GM12878 (cell line): Measurements from ENCODE around the gene DDX49. TPM values are rescaled to one million over a fixed set of nuclear protein-coding genes. Genes with fewer than 3 reads are reported as not detected.

Experiments used
- CBX3 ChIP-seq: fragments of 200-600 bp; sonication (generic); IDR thresholded peaks from 2 replicates; pipeline ENCODE4 v1.6.1; 2016; ENCODE audit warnings: low read depth, borderline replicate concordance
- CEBPB ChIP-seq, 2 experiments: fragments of 150-350 bp in 1 of 2; IDR thresholded peaks; 2 replicates each; pipeline ENCODE4 v1.6.1; 2012 to 2014; ENCODE audit warnings: low read depth in 2 of 2, low read length in 2 of 2, borderline replicate concordance in 1 of 2, inconsistent platforms in 1 of 2
- CREM ChIP-seq: IDR thresholded peaks from 2 replicates; pipeline ENCODE4 v1.6.1; 2014; ENCODE audit warnings: antibody characterized with exemption, low read depth
- DPF2 ChIP-seq: fragments of 450-650 bp; IDR thresholded peaks from 2 replicates; pipeline ENCODE4 v1.6.1; 2017; ENCODE audit warnings: mild to moderate bottlenecking
- GABPA ChIP-seq: IDR thresholded peaks from 2 replicates; pipeline ENCODE4 v1.6.1; 2014; ENCODE audit warnings: antibody characterized with exemption, low read depth, mild to moderate bottlenecking, inconsistent platforms
- KAT2A ChIP-seq: conservative IDR thresholded peaks from 2 replicates; pipeline ENCODE4 v1.6.1; 2011; ENCODE audit warnings: low read depth, low read length; ENCODE audit not compliant: control insufficient read depth
- NFXL1 ChIP-seq: fragments of 450-650 bp; IDR thresholded peaks from 2 replicates; pipeline ENCODE4 v1.6.1; 2017; ENCODE audit warnings: antibody characterized with exemption, mild to moderate bottlenecking, borderline replicate concordance
- NFYB ChIP-seq: IDR thresholded peaks from 2 replicates; pipeline ENCODE4 v1.6.1; 2011; ENCODE audit warnings: low read depth, mild to moderate bottlenecking, low read length, improper control_type of control experiment, moderate library complexity; ENCODE audit not compliant: insufficient read depth
- NR2C2 ChIP-seq: IDR thresholded peaks from 2 replicates; pipeline ENCODE4 v1.6.1; 2011; ENCODE audit warnings: borderline replicate concordance, low read depth; ENCODE audit not compliant: control insufficient read depth, insufficient read length
- RBBP5 ChIP-seq: fragments of 200-600 bp; sonication (generic); conservative IDR thresholded peaks from 2 replicates; pipeline ENCODE4 v1.6.1; 2016
- SIX5 ChIP-seq: IDR thresholded peaks from 2 replicates; pipeline ENCODE4 v1.6.1; 2011; ENCODE audit warnings: mild to moderate bottlenecking, low read depth, low read length, moderate library complexity; ENCODE audit not compliant: severe bottlenecking
- SREBF2 ChIP-seq: IDR thresholded peaks from 2 replicates; pipeline ENCODE4 v1.6.1; 2012; ENCODE audit warnings: mild to moderate bottlenecking, low read length
- SRF ChIP-seq, 2 experiments: IDR thresholded peaks; 2 replicates each; pipeline ENCODE4 v1.6.1; 2011; ENCODE audit warnings: low read depth in 2 of 2, low read length in 2 of 2, mild to moderate bottlenecking in 1 of 2, moderate library complexity in 1 of 2
- SUZ12 ChIP-seq: fragments of 200-600 bp; sonication (generic); IDR thresholded peaks from one replicate; pipeline ENCODE4 v1.6.1; 2018; ENCODE audit warnings: antibody characterized with exemption, mild to moderate bottlenecking; ENCODE audit not compliant: unreplicated experiment
- TCF3 ChIP-seq: IDR thresholded peaks from 2 replicates; pipeline ENCODE4 v1.6.1; 2012; ENCODE audit warnings: low read depth, mild to moderate bottlenecking, low read length, borderline replicate concordance; ENCODE audit not compliant: insufficient read depth
- YBX1 ChIP-seq: fragments of 450-650 bp; IDR thresholded peaks from 2 replicates; pipeline ENCODE4 v1.6.1; 2016; ENCODE audit warnings: antibody characterized with exemption
- polyA plus RNA-seq, 11 experiments: library from polyadenylated mRNA; depleted of rRNA in 4 of 11; unstranded in 6 of 11; stranded (reverse) in 5 of 11; fragments of >200 nt; fragmentation: Nextera tagmentation in 4 of 11; fragmentation: Illumina TruSeq in 1 of 11; extraction: Ambion mirVana in 4 of 11; extraction: Trizol in 1 of 11; gene quantifications; 1 replicate in 1 of 11; 2 replicates in 10 of 11; pipeline versions ENCODE4 v1.2.1 to v1.2.3, GENCODE V29; 2011 to 2016; ENCODE audit warnings: inconsistent platforms in 2 of 11, missing spikeins in 2 of 11, low read depth in 1 of 11
- total RNA-seq, 4 experiments: library from RNA; depleted of rRNA in 3 of 4; stranded (reverse); fragments of >200 nt in 3 of 4; fragmentation: Illumina TruSeq in 1 of 4; extraction: Trizol in 1 of 4; gene quantifications; 2 replicates each; pipeline versions ENCODE4 v1.2.1 to v1.2.3, GENCODE V29; 2013 to 2021
- TF ChIP-seq, protein P1 (sequence below): IDR thresholded peaks from 2 replicates; pipeline ENCODE4 v1.6.1; 2011; ENCODE audit warnings: borderline replicate concordance, low read depth, mild to moderate bottlenecking, moderate library complexity, low read length; ENCODE audit not compliant: insufficient read depth, poor library complexity, severe bottlenecking
- TF ChIP-seq, protein P2 (sequence below): IDR thresholded peaks from 2 replicates; pipeline ENCODE4 v1.6.1; 2012; ENCODE audit warnings: low read depth, low read length, improper control_type of control experiment
- TF ChIP-seq, protein P3 (sequence below): fragments of 450-650 bp; IDR thresholded peaks from 2 replicates; pipeline ENCODE4 v1.6.1; 2017; ENCODE audit warnings: mild to moderate bottlenecking

The DDX49 gene
- total and polyA plus RNA-seq, 10 of the 15 experiments (the other 5 are each of a cell fraction or from before 2014, with no cell fraction given): 0.58 to 102 (median 48.1) TPM

DNA sequence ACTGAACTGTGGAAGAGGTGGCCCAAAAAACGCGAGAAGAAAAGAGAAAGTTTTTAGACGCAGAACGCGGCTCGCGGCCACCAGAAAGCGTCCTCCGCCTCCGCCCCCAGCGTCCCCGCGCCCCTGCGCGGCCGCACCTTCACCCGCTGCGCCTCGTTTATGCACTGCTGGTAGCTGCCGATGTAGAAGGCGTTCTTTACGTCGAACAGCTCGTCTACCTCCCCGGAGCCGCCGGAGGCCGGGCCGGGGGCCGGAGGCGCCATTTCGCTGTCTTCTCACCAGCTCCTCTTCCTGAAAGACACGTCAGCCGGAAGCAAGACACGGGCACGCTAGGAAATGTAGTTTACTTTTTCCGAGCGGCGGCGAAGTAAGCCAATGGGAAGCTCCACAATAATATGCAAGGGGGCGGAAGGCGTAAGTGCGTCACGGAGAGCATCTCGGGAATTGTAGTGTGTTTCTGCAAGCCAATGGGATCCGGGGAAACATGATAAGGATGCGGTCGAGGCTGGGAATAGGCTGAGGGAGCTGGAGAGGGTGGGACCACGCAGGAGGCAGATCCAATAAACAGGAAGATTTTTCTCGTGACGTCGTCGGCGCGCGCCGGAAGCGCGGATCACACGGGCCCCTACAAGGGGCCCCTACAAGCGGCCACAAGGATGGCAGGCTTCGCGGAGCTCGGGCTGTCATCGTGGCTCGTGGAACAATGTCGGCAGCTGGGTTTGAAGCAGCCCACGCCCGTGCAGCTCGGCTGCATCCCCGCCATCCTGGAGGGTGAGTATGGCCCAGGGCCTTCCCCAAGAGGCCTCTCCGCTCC, at the start of gene DDX49, which contains the start of gene COPE (continued):
- TF ChIP-seq, protein P1, sequence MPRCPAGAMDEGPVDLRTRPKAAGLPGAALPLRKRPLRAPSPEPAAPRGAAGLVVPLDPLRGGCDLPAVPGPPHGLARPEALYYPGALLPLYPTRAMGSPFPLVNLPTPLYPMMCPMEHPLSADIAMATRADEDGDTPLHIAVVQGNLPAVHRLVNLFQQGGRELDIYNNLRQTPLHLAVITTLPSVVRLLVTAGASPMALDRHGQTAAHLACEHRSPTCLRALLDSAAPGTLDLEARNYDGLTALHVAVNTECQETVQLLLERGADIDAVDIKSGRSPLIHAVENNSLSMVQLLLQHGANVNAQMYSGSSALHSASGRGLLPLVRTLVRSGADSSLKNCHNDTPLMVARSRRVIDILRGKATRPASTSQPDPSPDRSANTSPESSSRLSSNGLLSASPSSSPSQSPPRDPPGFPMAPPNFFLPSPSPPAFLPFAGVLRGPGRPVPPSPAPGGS: no peak
- no peak for TF ChIP-seq NR2C2
- TF ChIP-seq, protein P2, sequence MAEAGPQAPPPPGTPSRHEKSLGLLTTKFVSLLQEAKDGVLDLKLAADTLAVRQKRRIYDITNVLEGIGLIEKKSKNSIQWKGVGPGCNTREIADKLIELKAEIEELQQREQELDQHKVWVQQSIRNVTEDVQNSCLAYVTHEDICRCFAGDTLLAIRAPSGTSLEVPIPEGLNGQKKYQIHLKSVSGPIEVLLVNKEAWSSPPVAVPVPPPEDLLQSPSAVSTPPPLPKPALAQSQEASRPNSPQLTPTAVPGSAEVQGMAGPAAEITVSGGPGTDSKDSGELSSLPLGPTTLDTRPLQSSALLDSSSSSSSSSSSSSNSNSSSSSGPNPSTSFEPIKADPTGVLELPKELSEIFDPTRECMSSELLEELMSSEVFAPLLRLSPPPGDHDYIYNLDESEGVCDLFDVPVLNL: no peak
- TF ChIP-seq SUZ12: no peak
- TF ChIP-seq, protein P3, sequence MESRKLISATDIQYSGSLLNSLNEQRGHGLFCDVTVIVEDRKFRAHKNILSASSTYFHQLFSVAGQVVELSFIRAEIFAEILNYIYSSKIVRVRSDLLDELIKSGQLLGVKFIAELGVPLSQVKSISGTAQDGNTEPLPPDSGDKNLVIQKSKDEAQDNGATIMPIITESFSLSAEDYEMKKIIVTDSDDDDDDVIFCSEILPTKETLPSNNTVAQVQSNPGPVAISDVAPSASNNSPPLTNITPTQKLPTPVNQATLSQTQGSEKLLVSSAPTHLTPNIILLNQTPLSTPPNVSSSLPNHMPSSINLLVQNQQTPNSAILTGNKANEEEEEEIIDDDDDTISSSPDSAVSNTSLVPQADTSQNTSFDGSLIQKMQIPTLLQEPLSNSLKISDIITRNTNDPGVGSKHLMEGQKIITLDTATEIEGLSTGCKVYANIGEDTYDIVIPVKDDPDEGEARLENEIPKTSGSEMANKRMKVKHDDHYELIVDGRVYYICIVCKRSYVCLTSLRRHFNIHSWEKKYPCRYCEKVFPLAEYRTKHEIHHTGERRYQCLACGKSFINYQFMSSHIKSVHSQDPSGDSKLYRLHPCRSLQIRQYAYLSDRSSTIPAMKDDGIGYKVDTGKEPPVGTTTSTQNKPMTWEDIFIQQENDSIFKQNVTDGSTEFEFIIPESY: no peak
- peak; percentile 92 for TF ChIP-seq SIX5
- TF ChIP-seq CREM: no peak; the same call in 1 of the 2 replicates
- no peak for TF ChIP-seq CEBPB (IDR thresholded peaks at IDR 0.05; ENCODE audit: borderline replicate concordance in 1 of 2, low read depth in 2 of 2, low read length in 2 of 2)
- no peak for TF ChIP-seq CBX3
- TF ChIP-seq TCF3: no peak
- no peak for TF ChIP-seq RBBP5
- peak; percentile 93 for TF ChIP-seq NFYB
- TF ChIP-seq DPF2: peak; percentile 79; the same call in 1 of the 2 replicates
- TF ChIP-seq KAT2A: no peak
- TF ChIP-seq SREBF2: no peak; the same call in 1 of the 2 replicates
- TF ChIP-seq NFXL1: no peak
- TF ChIP-seq SRF (IDR thresholded peaks at IDR 0.05; ENCODE audit: low read depth in 2 of 2, low read length in 2 of 2): peak; percentile 61 to 88
- peak; percentile 98 for TF ChIP-seq GABPA
- TF ChIP-seq YBX1: no peak
